GM23248 (cell line): ENCODE results near the gene ABCC4. TPM values are rescaled to one million over a fixed set of nuclear protein-coding genes. Genes with fewer than 3 reads are reported as not detected.

Experiments used
- DNase-seq: peaks from one replicate; pipeline ENCODE4 v3.0.0-alpha.2; 2015
- H2AFZ ChIP-seq: fragments of 200-600 bp; sonication (generic); 2 replicates; pipeline ENCODE4 v1.6.1; 2016; ENCODE audit warnings: antibody characterized with exemption
- H3F3A ChIP-seq: fragments of 200-600 bp; sonication (generic); 2 replicates; pipeline ENCODE4 v1.6.1; 2016; ENCODE audit warnings: mild to moderate bottlenecking, antibody characterized with exemption, mixed run types; ENCODE audit not compliant: insufficient read depth
- H3K27ac ChIP-seq: fragments of 200-600 bp; sonication (generic); 2 replicates; pipeline ENCODE4 v1.5.1; 2016; ENCODE audit warnings: mild to moderate bottlenecking
- H3K27me3 ChIP-seq: fragments of 200-600 bp; sonication (generic); replicated peaks from 2 replicates; pipeline ENCODE4 v1.6.1; 2016; ENCODE audit warnings: mild to moderate bottlenecking; ENCODE audit not compliant: insufficient read depth
- H3K36me3 ChIP-seq: fragments of 200-600 bp; sonication (generic); 2 replicates; pipeline ENCODE4 v1.6.1; 2016; ENCODE audit warnings: low read depth, mild to moderate bottlenecking
- H3K4me1 ChIP-seq: fragments of 200-600 bp; sonication (generic); 2 replicates; pipeline ENCODE4 v1.6.1; 2016; ENCODE audit warnings: mild to moderate bottlenecking; ENCODE audit not compliant: insufficient read depth
- H3K4me2 ChIP-seq: fragments of 200-600 bp; sonication (generic); one replicate; pipeline ENCODE4 v1.6.1; 2016; ENCODE audit warnings: mild to moderate bottlenecking; ENCODE audit not compliant: unreplicated experiment
- H3K4me3 ChIP-seq: fragments of 200-600 bp; sonication (generic); 2 replicates; pipeline ENCODE4 v1.5.1; 2016; ENCODE audit warnings: mild to moderate bottlenecking
- H3K79me2 ChIP-seq: fragments of 200-600 bp; sonication (generic); 2 replicates; pipeline ENCODE4 v1.6.1; 2016; ENCODE audit warnings: mild to moderate bottlenecking; ENCODE audit not compliant: insufficient read depth
- H3K9ac ChIP-seq: fragments of 200-600 bp; sonication (generic); 2 replicates; pipeline ENCODE4 v1.6.1; 2016; ENCODE audit warnings: mild to moderate bottlenecking
- H3K9me2 ChIP-seq: fragments of 200-600 bp; sonication (generic); 2 replicates; pipeline ENCODE4 v1.6.1; 2016; ENCODE audit warnings: mixed run types, mild to moderate bottlenecking, moderate library complexity; ENCODE audit not compliant: insufficient read depth
- H3K9me3 ChIP-seq: fragments of 200-600 bp; sonication (generic); one replicate; pipeline ENCODE4 v1.6.1; 2017; ENCODE audit warnings: low read depth
- H4K20me1 ChIP-seq: fragments of 200-600 bp; sonication (generic); 2 replicates; pipeline ENCODE4 v1.6.0; 2016; ENCODE audit not compliant: insufficient read depth
- EZH2 ChIP-seq: fragments of 200-600 bp; sonication (generic); IDR thresholded peaks from 2 replicates; pipeline ENCODE4 v1.6.1; 2018; ENCODE audit warnings: antibody characterized with exemption, mild to moderate bottlenecking; ENCODE audit not compliant: insufficient read depth, poor library complexity, severe bottlenecking
- EZH2phosphoT487 ChIP-seq: fragments of 200-600 bp; sonication (generic); IDR thresholded peaks from 2 replicates; pipeline ENCODE4 v1.6.1; 2018; ENCODE audit warnings: antibody characterized with exemption, moderate library complexity, mild to moderate bottlenecking, low read depth; ENCODE audit not compliant: insufficient read depth
- WGBS, 2 experiments: methylation state at CpG; one replicate each; pipeline ENCODE4 v1.1.6; 2015 to 2017; ENCODE audit warnings: low lambda C conversion rate in 2 of 2, low coverage in 1 of 2; ENCODE audit errors: missing lambda C conversion rate in 2 of 2; 5-methylcytosine and 5-hydroxymethylcytosine counted together
- in situ Hi-C: fragments of 300-500 bp; cut with MboI; formaldehyde crosslinking; loops from 2 replicates; pipeline ENCODE4 v1.15.0; 2020
- polyA plus RNA-seq: library from polyadenylated mRNA; unstranded; fragments of >200 nt; fragmentation: Nextera tagmentation; extraction: Ambion mirVana; gene quantifications from 2 replicates; pipeline ENCODE4 v1.2.1, GENCODE V29; 2016
- total RNA-seq: library from RNA; depleted of rRNA; stranded (reverse); fragments of >200 nt; shearing (Covaris generic); gene quantifications from 2 replicates; pipeline ENCODE4 v1.2.3, GENCODE V29; 2014

The ABCC4 gene
- total and polyA plus RNA-seq, 2 experiments from 2014 or later = 3.9 to 11.2 TPM

DNA sequence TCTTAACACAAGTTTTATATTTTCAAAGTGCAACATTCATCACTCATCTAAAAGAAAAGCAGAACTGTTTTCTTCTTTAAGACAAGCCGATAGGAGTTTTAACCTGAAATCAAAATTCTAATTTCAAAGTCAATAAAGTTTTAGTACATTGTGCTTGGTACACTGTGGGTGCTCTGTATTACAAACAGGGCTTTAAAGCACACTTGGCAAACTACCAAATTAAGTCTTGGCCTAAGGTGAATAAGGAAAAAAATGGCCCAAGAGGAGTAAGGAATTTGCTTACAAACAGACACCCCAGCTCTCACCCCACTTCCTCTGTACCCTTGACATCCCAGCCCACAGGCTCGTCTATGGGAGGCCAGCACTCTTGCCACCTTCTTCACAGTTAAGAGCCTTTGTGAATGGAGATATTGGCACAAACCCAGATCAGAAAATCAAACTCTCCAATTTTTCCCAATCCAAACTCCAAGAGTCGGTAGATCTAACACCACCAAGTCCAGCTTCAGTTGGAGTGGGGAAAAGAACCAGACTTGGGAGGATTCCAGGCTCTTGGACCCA lies 66.0 kb downstream of the ABCC4 start:
- no peak for TF ChIP-seq EZH2phosphoT487
- no peak for TF ChIP-seq EZH2
- no peak overlapping the region for H3K9ac ChIP-seq
- H3K4me3 ChIP-seq = no peak overlapping the region
- H3K4me2 ChIP-seq = no peak overlapping the region
- H4K20me1 ChIP-seq = no peaks in the 10 kb centered on the region
- H3K36me3 ChIP-seq = no peaks in the 10 kb centered on the region
- WGBS, 2 experiments = 64% methylated on average over 3 of the region's 3 CpGs
- no peaks in the 10 kb centered on the region for H3K9me2 ChIP-seq
- H3K27me3 ChIP-seq = no peaks in the 10 kb centered on the region
- H2AFZ ChIP-seq = no peak overlapping the region
- no peak overlapping the region for H3K27ac ChIP-seq
- no peak for DNase-seq
- no peaks in the 10 kb centered on the region for H3F3A ChIP-seq
- no peaks in the 10 kb centered on the region for H3K9me3 ChIP-seq
- in situ Hi-C loops = no loop called here
- no peaks in the 10 kb centered on the region for H3K79me2 ChIP-seq
- no peaks in the 10 kb centered on the region for H3K4me1 ChIP-seq

DNA sequence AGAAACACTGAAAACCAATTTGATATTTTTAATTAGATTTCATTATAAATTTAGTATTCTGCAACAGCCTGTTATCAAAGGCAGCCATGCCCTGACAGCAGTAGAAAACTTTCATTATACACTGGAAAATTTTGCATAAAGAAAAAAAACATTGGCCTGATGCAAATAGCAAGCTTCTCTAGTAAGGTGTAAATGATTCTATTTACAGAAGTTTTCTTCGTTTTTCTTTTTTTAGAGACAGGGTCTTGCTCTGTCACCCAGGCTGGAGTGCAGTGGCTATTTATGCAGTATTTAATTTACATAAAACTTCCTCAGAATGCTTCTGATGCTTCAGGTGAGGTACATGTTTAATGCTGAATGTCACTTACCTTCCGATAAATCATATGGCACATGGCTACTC lies 67.0 kb downstream of the ABCC4 start:
- Histone ChIP-seq H3K4me2 (no peak overlapping the region), H3K9ac (no peak overlapping the region), H4K20me1 (no peaks in the 10 kb centered on the region), H3F3A (no peaks in the 10 kb centered on the region), H3K9me3 (no peaks in the 10 kb centered on the region), H3K27ac (no peak overlapping the region), H2AFZ (no peak overlapping the region), H3K36me3 (no peaks in the 10 kb centered on the region), H3K4me1 (no peaks in the 10 kb centered on the region), H3K27me3 (no peaks in the 10 kb centered on the region), H3K79me2 (no peaks in the 10 kb centered on the region), H3K9me2 (no peaks in the 10 kb centered on the region), H3K4me3 (no peak overlapping the region)
- DNase-seq = no peak
- TF ChIP-seq EZH2 = no peak
- TF ChIP-seq EZH2phosphoT487 = no peak
- WGBS, 2 experiments = 97 to 98% methylated on average over 2 of the region's 2 CpGs
- in situ Hi-C loops = no loop called here

DNA sequence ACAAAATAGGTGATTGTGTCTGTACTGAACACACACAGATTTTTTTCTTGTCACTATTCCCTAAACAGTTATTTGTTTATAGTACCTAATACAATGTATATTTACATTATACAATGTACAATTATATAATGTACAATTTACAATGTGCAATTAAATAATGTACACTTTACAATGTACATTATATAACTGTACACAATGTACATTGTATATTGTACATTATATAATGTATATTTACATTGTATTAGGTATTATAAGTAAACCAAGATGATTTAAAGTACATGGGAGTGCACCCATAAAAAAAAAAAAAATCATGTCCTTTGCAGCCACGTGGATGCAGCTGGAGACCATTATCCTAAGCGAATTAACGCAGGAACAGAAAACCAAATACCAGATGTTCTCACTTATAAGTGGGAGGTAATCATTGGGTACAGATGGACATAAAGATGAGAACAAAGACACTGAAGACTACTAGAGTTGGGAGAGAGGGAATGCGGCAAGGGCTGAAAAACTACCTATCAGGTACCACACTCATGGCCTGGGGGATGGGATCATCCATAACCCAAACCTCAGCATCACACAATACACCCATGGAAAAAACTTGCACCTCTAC lies 68.1 kb downstream of the ABCC4 start:
- Histone ChIP-seq H3K9me2 (no peaks in the 10 kb centered on the region), H3K27me3 (no peaks in the 10 kb centered on the region), H3F3A (no peaks in the 10 kb centered on the region), H3K9ac (no peak overlapping the region), H3K4me3 (no peak overlapping the region), H3K36me3 (no peaks in the 10 kb centered on the region), H2AFZ (no peak overlapping the region), H3K27ac (no peak overlapping the region), H3K4me2 (no peak overlapping the region), H4K20me1 (no peaks in the 10 kb centered on the region), H3K4me1 (no peaks in the 10 kb centered on the region), H3K79me2 (no peaks in the 10 kb centered on the region), H3K9me3 (no peaks in the 10 kb centered on the region)
- TF ChIP-seq EZH2 (no peak), EZH2phosphoT487 (no peak)
- WGBS, 2 experiments = 52% methylated on average over 4 of the region's 4 CpGs
- in situ Hi-C loops = no loop called here
- no peak for DNase-seq

- TF ChIP-seq EZH2 (no peak), EZH2phosphoT487 (no peak)
- Histone ChIP-seq H3K36me3 (no peaks in the 10 kb centered on the region), H3F3A (no peaks in the 10 kb centered on the region), H3K9ac (no peak overlapping the region), H3K79me2 (no peaks in the 10 kb centered on the region), H3K27me3 (no peaks in the 10 kb centered on the region), H2AFZ (no peak overlapping the region), H3K9me2 (no peaks in the 10 kb centered on the region), H3K4me2 (no peak overlapping the region), H4K20me1 (no peaks in the 10 kb centered on the region), H3K4me3 (no peak overlapping the region), H3K27ac (no peak overlapping the region), H3K9me3 (no peaks in the 10 kb centered on the region), H3K4me1 (no peaks in the 10 kb centered on the region)
- no peak for DNase-seq
- 93 to 95% methylated on average over 9 of the region's 9 CpGs for WGBS, 2 experiments
- in situ Hi-C loops = no loop called here
Observed at GRCh38 chr13:95231393-95231792, 69.9 kb downstream of the ABCC4 start.

- H3K9me2 ChIP-seq = no peaks in the 10 kb centered on the region
- H3K79me2 ChIP-seq = no peaks in the 10 kb centered on the region
- H2AFZ ChIP-seq = no peak overlapping the region
- in situ Hi-C loops = no loop called here
- no peaks in the 10 kb centered on the region for H3K9me3 ChIP-seq
- H3K4me2 ChIP-seq = no peak overlapping the region
- no peak overlapping the region for H3K27ac ChIP-seq
- DNase-seq = no peak
- H3K36me3 ChIP-seq = no peaks in the 10 kb centered on the region
- no peaks in the 10 kb centered on the region for H4K20me1 ChIP-seq
- no peak overlapping the region for H3K9ac ChIP-seq
- no peak overlapping the region for H3K4me3 ChIP-seq
- no peaks in the 10 kb centered on the region for H3F3A ChIP-seq
- no peaks in the 10 kb centered on the region for H3K4me1 ChIP-seq
- no peaks in the 10 kb centered on the region for H3K27me3 ChIP-seq
- 74 to 81% methylated on average over 3 of the region's 3 CpGs for WGBS, 2 experiments
- TF ChIP-seq EZH2 (no peak), EZH2phosphoT487 (no peak)
Observed at GRCh38 chr13:95229855-95230254, 71.4 kb downstream of the ABCC4 start.
